Urinary bladder (tissue), 4 donors: Measurements from ENCODE around the gene MYLK4. TPM values are rescaled to one million over a fixed set of nuclear protein-coding genes. Genes with fewer than 3 reads are reported as not detected.

ENCODE experiments used
- DNase-seq: peaks from one replicate; pipeline ENCODE4 v3.0.0-alpha.2; 2015; ENCODE audit errors: extremely low spot score
- H3K27ac ChIP-seq: one replicate; pipeline ENCODE4 v1.5.1; 2013; ENCODE audit warnings: low read depth, mild to moderate bottlenecking, moderate library complexity
- H3K36me3 ChIP-seq: one replicate; pipeline ENCODE4 v1.6.1; 2013; ENCODE audit warnings: mild to moderate bottlenecking, moderate library complexity; ENCODE audit not compliant: insufficient read depth
- H3K4me1 ChIP-seq: one replicate; pipeline ENCODE4 v1.6.1; 2013; ENCODE audit warnings: mild to moderate bottlenecking, moderate library complexity; ENCODE audit not compliant: insufficient read depth
- H3K4me3 ChIP-seq: one replicate; pipeline ENCODE4 v1.5.1; 2013; ENCODE audit warnings: low read depth, low read length
- WGBS: extraction: QIAGEN DNeasy Blood & Tissue Kit; methylation state at CpG from one replicate; pipeline ENCODE4 v1.1.7; 2013; 5-methylcytosine and 5-hydroxymethylcytosine counted together
- polyA plus RNA-seq: library from polyadenylated mRNA; stranded (reverse); fragments of 200-250 nt; gene quantifications from one replicate; pipeline ENCODE4 v1.2.3, GENCODE V29; 2013
- total RNA-seq: library from RNA; depleted of rRNA; stranded (reverse); fragments of >200 nt; gene quantifications from one replicate; pipeline ENCODE4 v1.2.3, GENCODE V29; 2014
- donor health status: healthy with polysubstance abuse.
- donor health status: healthy.

Gene MYLK4
- total and polyA plus RNA-seq, 2 donors = 0.42 to 4.0 TPM

- no peak overlapping the region for H3K4me3 ChIP-seq
- no peaks in the 10 kb centered on the region for H3K4me1 ChIP-seq
- H3K36me3 ChIP-seq = no peaks in the 10 kb centered on the region
- no peak for DNase-seq
- H3K27ac ChIP-seq = no peak overlapping the region
- 94% methylated on average over 6 of the region's 6 CpGs for WGBS
Observed at GRCh38 chr6:2614155-2614554, 136.6 kb downstream of the MYLK4 start.

Other genes with a start within 250 kb of the MYLK4 start
- gene WRNIP1, start 14.5 kb upstream of the MYLK4 start, total RNA-seq = 31.5 TPM
- gene WRNIP1, start 14.5 kb upstream of the MYLK4 start, polyA plus RNA-seq = 42.1 TPM
- 15.9 TPM for gene SERPINB1, start 90.9 kb upstream of the MYLK4 start, total RNA-seq
- 29.3 TPM for gene SERPINB1, start 90.9 kb upstream of the MYLK4 start, polyA plus RNA-seq
- gene SERPINB9, start 152.4 kb upstream of the MYLK4 start, total RNA-seq = 8.2 TPM
- 4.4 TPM for gene SERPINB9, start 152.4 kb upstream of the MYLK4 start, polyA plus RNA-seq
- gene SERPINB6, start 220.6 kb upstream of the MYLK4 start, total RNA-seq = 58.8 TPM
- gene SERPINB6, start 220.6 kb upstream of the MYLK4 start, polyA plus RNA-seq = 130 TPM
- gene NQO2, start 249.0 kb upstream of the MYLK4 start, total RNA-seq = 8.7 TPM
- gene NQO2, start 249.0 kb upstream of the MYLK4 start, polyA plus RNA-seq = 25.5 TPM